HL-60 (cell line): ENCODE data around the gene FHDC1.

Experiments
- GABPA ChIP-seq: IDR thresholded peaks from 2 replicates; pipeline ENCODE4 v1.6.1; 2012; ENCODE audit warnings: low read depth
- TF ChIP-seq, protein P1 (sequence below): IDR thresholded peaks from one replicate; pipeline ENCODE4 v1.5.1; 2011; ENCODE audit warnings: low read length, control low read depth, inconsistent platforms; ENCODE audit not compliant: insufficient read depth
- TF ChIP-seq, protein P2 (sequence below): IDR thresholded peaks from 2 replicates; pipeline ENCODE4 v1.6.1; 2012; ENCODE audit warnings: low read depth; ENCODE audit not compliant: insufficient replicate concordance

DNA sequence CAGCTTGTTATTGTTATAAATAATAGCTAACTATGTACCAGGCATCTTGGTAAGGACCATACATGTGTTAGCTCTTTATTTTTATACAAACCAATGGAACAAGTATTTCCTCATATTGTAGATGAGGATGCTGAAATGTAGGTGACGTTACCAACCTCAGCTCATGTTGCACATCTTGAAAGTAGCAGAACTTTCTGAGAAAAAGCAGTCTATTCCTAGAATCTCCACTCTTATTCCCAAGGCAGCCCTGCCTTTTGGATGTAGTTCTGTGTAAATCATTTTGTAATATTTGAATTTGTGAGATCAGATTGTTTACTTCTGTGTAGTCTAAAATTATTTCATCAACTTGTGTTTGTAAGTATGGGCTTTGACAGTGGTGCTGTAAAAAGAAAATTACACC lies 5.3 kb downstream of the FHDC1 start:
- TF ChIP-seq, protein P1, sequence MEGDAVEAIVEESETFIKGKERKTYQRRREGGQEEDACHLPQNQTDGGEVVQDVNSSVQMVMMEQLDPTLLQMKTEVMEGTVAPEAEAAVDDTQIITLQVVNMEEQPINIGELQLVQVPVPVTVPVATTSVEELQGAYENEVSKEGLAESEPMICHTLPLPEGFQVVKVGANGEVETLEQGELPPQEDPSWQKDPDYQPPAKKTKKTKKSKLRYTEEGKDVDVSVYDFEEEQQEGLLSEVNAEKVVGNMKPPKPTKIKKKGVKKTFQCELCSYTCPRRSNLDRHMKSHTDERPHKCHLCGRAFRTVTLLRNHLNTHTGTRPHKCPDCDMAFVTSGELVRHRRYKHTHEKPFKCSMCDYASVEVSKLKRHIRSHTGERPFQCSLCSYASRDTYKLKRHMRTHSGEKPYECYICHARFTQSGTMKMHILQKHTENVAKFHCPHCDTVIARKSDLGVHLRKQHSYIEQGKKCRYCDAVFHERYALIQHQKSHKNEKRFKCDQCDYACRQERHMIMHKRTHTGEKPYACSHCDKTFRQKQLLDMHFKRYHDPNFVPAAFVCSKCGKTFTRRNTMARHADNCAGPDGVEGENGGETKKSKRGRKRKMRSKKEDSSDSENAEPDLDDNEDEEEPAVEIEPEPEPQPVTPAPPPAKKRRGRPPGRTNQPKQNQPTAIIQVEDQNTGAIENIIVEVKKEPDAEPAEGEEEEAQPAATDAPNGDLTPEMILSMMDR, result no peak
- TF ChIP-seq GABPA, result no peak
- TF ChIP-seq, protein P2, sequence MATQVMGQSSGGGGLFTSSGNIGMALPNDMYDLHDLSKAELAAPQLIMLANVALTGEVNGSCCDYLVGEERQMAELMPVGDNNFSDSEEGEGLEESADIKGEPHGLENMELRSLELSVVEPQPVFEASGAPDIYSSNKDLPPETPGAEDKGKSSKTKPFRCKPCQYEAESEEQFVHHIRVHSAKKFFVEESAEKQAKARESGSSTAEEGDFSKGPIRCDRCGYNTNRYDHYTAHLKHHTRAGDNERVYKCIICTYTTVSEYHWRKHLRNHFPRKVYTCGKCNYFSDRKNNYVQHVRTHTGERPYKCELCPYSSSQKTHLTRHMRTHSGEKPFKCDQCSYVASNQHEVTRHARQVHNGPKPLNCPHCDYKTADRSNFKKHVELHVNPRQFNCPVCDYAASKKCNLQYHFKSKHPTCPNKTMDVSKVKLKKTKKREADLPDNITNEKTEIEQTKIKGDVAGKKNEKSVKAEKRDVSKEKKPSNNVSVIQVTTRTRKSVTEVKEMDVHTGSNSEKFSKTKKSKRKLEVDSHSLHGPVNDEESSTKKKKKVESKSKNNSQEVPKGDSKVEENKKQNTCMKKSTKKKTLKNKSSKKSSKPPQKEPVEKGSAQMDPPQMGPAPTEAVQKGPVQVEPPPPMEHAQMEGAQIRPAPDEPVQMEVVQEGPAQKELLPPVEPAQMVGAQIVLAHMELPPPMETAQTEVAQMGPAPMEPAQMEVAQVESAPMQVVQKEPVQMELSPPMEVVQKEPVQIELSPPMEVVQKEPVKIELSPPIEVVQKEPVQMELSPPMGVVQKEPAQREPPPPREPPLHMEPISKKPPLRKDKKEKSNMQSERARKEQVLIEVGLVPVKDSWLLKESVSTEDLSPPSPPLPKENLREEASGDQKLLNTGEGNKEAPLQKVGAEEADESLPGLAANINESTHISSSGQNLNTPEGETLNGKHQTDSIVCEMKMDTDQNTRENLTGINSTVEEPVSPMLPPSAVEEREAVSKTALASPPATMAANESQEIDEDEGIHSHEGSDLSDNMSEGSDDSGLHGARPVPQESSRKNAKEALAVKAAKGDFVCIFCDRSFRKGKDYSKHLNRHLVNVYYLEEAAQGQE, result no peak
